T-cell (primary cell): ENCODE data around the gene CERS4. TPM values are rescaled to one million over a fixed set of nuclear protein-coding genes. Genes with fewer than 3 reads are reported as not detected.

Source experiments
- ATAC-seq, 4 experiments: fragments of 200-7000 bp in 3 of 4; fragments of 150-1000 bp in 1 of 4; cut with Tn5 transposase; replicated peaks in 1 of 4; 1 replicate in 3 of 4; 2 replicates in 1 of 4; pipeline ENCODE4 v1.10.0; 2021; ENCODE audit warnings: moderate library complexity in 3 of 4, mild to moderate bottlenecking in 2 of 4, moderate number of reproducible peaks in 1 of 4
- CTCF ChIA-PET, 2 donors: fragments of 300-600 bp; sonication (Branson Sonifier 250); formaldehyde crosslinking; loops; one replicate each; lab custom pipeline; 2022; ENCODE audit warnings: antibody characterized with exemption in 2 of 2; lab: Charles Lee
- POLR2A ChIA-PET, 2 donors: fragments of 300-600 bp; sonication (Branson Sonifier 250); formaldehyde crosslinking; loops; one replicate each; lab custom pipeline; 2022; ENCODE audit warnings: antibody characterized with exemption in 2 of 2; lab: Charles Lee
- DNase-seq, 35 experiments: peaks; one replicate each; pipeline versions ENCODE4 v3.0.0 to v3.0.0-alpha.2; 2013 to 2023
- H3K27ac ChIP-seq: one replicate; pipeline ENCODE4 v1.5.1; 2013; ENCODE audit warnings: low read length
- H3K27me3 ChIP-seq, 2 experiments: replicated peaks in 1 of 2; 1 replicate in 1 of 2; 2 replicates in 1 of 2; pipeline versions ENCODE4 v1.6.1 to v1.7.0; 2013; ENCODE audit warnings: low read length in 1 of 2, mixed read lengths in 1 of 2; ENCODE audit not compliant: control insufficient read depth in 2 of 2, insufficient read depth in 2 of 2; ENCODE audit errors: extremely low read depth in 1 of 2
- H3K36me3 ChIP-seq, 2 donors: 1 replicate in 1 of 2; 2 replicates in 1 of 2; pipeline versions ENCODE4 v1.6.1 to v1.7.0; 2013; ENCODE audit warnings: low read length in 1 of 2; ENCODE audit not compliant: control insufficient read depth in 2 of 2, insufficient read depth in 1 of 2; ENCODE audit errors: extremely low read depth in 1 of 2
- H3K4me1 ChIP-seq, 2 experiments: 1 replicate in 1 of 2; 2 replicates in 1 of 2; pipeline versions ENCODE4 v1.6.1 to v1.7.0; 2013; ENCODE audit warnings: low read length in 2 of 2, mixed read lengths in 1 of 2; ENCODE audit not compliant: insufficient read depth in 2 of 2, control insufficient read depth in 1 of 2; ENCODE audit errors: extremely low read depth in 1 of 2
- H3K4me3 ChIP-seq, 2 donors: 1 replicate in 1 of 2; 2 replicates in 1 of 2; pipeline versions ENCODE4 v1.5.1 to v1.7.0; 2013; ENCODE audit warnings: mild to moderate bottlenecking in 2 of 2, low read length in 1 of 2, moderate library complexity in 1 of 2; ENCODE audit not compliant: control insufficient read depth in 1 of 2; ENCODE audit errors: extremely low read depth in 1 of 2
- H3K9me3 ChIP-seq: 2 replicates; pipeline ENCODE4 v1.7.0; 2013
- H3K27ac Mint-ChIP-seq, 2 donors: one replicate each; pipeline ENCODE4 v1.8.0; 2020 to 2021; ENCODE audit warnings: mild to moderate bottlenecking in 2 of 2, mixed read lengths in 2 of 2
- H3K27me3 Mint-ChIP-seq, 2 donors: one replicate each; pipeline ENCODE4 v1.8.0; 2021 to 2022; ENCODE audit warnings: mixed read lengths in 2 of 2
- H3K36me3 Mint-ChIP-seq: one replicate; pipeline ENCODE4 v1.8.0; 2021; ENCODE audit warnings: mixed read lengths
- H3K4me1 Mint-ChIP-seq, 3 donors: one replicate each; pipeline ENCODE4 v1.8.0; 2020 to 2022; ENCODE audit warnings: mixed read lengths in 3 of 3, mild to moderate bottlenecking in 1 of 3
- H3K4me3 Mint-ChIP-seq, 3 donors: one replicate each; pipeline ENCODE4 v1.8.0; 2020 to 2022; ENCODE audit warnings: mild to moderate bottlenecking in 3 of 3, mixed read lengths in 3 of 3, moderate library complexity in 3 of 3
- H3K9me3 Mint-ChIP-seq, 3 donors: one replicate each; pipeline ENCODE4 v1.8.0; 2020 to 2022; ENCODE audit warnings: mixed read lengths in 3 of 3
- WGBS: methylation state at CpG from one replicate; pipeline ENCODE4 v1.1.5; 2013; ENCODE audit warnings: missing lambda C conversion rate; ENCODE audit not compliant: insufficient coverage; 5-methylcytosine and 5-hydroxymethylcytosine counted together
- total RNA-seq, 35 experiments: library from RNA in 6 of 35; stranded (reverse) in 6 of 35; fragments of 120-200 nt in 1 of 35; gene quantifications; one replicate each; pipeline versions ENCODE4 v1.2.1 to v1.2.4 and lab custom pipeline; 2013 to 2026

The CERS4 gene
- total RNA-seq, 5 donors from 2014 or later (not counting 1 experiment from before 2014, with no cell fraction given), result 23.1 to 46.9 (median 29.0) TPM

- Mint-ChIP-seq H3K4me1 (peaks cover 12 to 17% (median 15%) of the 10 kb centered on the region in 3 donors), H3K27ac (peak overlapping the region in 1 of 2 donors; percentile 80), H3K9me3 (peaks cover 0 to 6% (median 3%) of the 10 kb centered on the region in 3 donors), H3K36me3 (peaks cover 19% of the 10 kb centered on the region), H3K27me3 (no peaks in the 10 kb centered on the region), H3K4me3 (no peak overlapping the region)
- ChIA-PET CTCF (no interaction called here), POLR2A (no interaction called here)
- Histone ChIP-seq H3K4me3 (no peak overlapping the region), H3K27ac (no peak overlapping the region), H3K9me3 (no peaks in the 10 kb centered on the region), H3K4me1 (peaks cover 0 to 16% of the 10 kb centered on the region in 2 experiments), H3K36me3 (peaks cover 0 to 16% of the 10 kb centered on the region in 2 donors), H3K27me3 (no peaks in the 10 kb centered on the region)
- 100% methylated on average over 1 of the region's 1 CpG for WGBS
- ATAC-seq (no peak), DNase-seq (no peak)
Measured at GRCh38 chr19:8238251-8238650, 29.1 kb downstream of the CERS4 start.

- Histone ChIP-seq H3K27me3 (no peaks in the 10 kb centered on the region), H3K27ac (no peak overlapping the region), H3K4me1 (peaks cover 0 to 16% of the 10 kb centered on the region in 2 experiments), H3K9me3 (no peaks in the 10 kb centered on the region), H3K4me3 (no peak overlapping the region), H3K36me3 (peaks cover 0 to 16% of the 10 kb centered on the region in 2 donors)
- ATAC-seq (peak in 1 of 4 experiments; percentile 24), DNase-seq (no peak)
- ChIA-PET POLR2A (no interaction called here), CTCF (interaction anchor here in 1 of 2 donors (0.6 kb wide), 1 partner anchor 112 kb away, joined by 4 read pairs; no protein-coding TSS in a partner anchor)
- H3K4me3 Mint-ChIP-seq, result peak overlapping the region in 1 of 3 donors; percentile 39
- H3K27ac Mint-ChIP-seq, result peak overlapping the region in 1 of 2 donors; percentile 57
- 100% methylated on average over 1 of the region's 3 CpGs for WGBS
- H3K4me1 Mint-ChIP-seq, result peaks cover 12 to 23% (median 15%) of the 10 kb centered on the region in 3 donors
- peaks cover 24% of the 10 kb centered on the region for H3K36me3 Mint-ChIP-seq
- H3K9me3 Mint-ChIP-seq, result peaks cover 0 to 6% (median 3%) of the 10 kb centered on the region in 3 donors
- no peaks in the 10 kb centered on the region for H3K27me3 Mint-ChIP-seq
Measured at GRCh38 chr19:8239528-8240273, 30.5 kb downstream of the CERS4 start.

GRCh38 chr19:8240274-8241229, 31.4 kb downstream of the CERS4 start:
- H3K4me3 ChIP-seq, result no peak overlapping the region
- Mint-ChIP-seq H3K4me1 (peaks cover 12 to 23% (median 15%) of the 10 kb centered on the region in 3 donors), H3K27ac (peak overlapping the region; percentile 54 to 57), H3K4me3 (peak overlapping the region in 1 of 3 donors; percentile 39), H3K9me3 (peaks cover 0 to 6% (median 3%) of the 10 kb centered on the region in 3 donors), H3K27me3 (no peaks in the 10 kb centered on the region), H3K36me3 (peaks cover 24% of the 10 kb centered on the region)
- DNase-seq (peak in 34 of 35 experiments; percentile 6 to 60 (median 30)), ATAC-seq (peak; percentile 50 to 77 (median 63))
- no peaks in the 10 kb centered on the region for H3K27me3 ChIP-seq
- H3K36me3 ChIP-seq, result peaks cover 0 to 16% of the 10 kb centered on the region in 2 donors
- H3K4me1 ChIP-seq, result peaks cover 0 to 16% of the 10 kb centered on the region in 2 experiments
- WGBS, result 54% methylated on average over 10 of the region's 17 CpGs
- POLR2A ChIA-PET, result interaction anchor here in 1 of 2 donors (0.6 kb wide), 1 partner anchor 37 kb away, joined by 5 read pairs; no protein-coding TSS in a partner anchor
- no peaks in the 10 kb centered on the region for H3K9me3 ChIP-seq
- CTCF ChIA-PET, result interaction anchor here in 1 of 2 donors (0.6 kb wide), 1 partner anchor 112 kb away, joined by 4 read pairs; no protein-coding TSS in a partner anchor
- peak overlapping the region; percentile 28 for H3K27ac ChIP-seq

- no peak overlapping the region for H3K27ac Mint-ChIP-seq
- WGBS, result 96% methylated on average over 4 of the region's 4 CpGs
- CTCF ChIA-PET, result no interaction called here
Measured at GRCh38 chr19:8241646-8242045, 32.5 kb downstream of the CERS4 start.

GRCh38 chr19:8242211-8242821, 33.1 kb downstream of the CERS4 start:
- POLR2A ChIA-PET, result no interaction called here
- H3K9me3 Mint-ChIP-seq, result peaks cover 0 to 6% (median 3%) of the 10 kb centered on the region in 3 donors
- Histone ChIP-seq H3K4me1 (peaks cover 0 to 16% of the 10 kb centered on the region in 2 experiments), H3K27ac (no peak overlapping the region), H3K36me3 (peaks cover 0 to 12% of the 10 kb centered on the region in 2 donors), H3K9me3 (no peaks in the 10 kb centered on the region), H3K27me3 (no peaks in the 10 kb centered on the region), H3K4me3 (no peak overlapping the region)
- H3K4me1 Mint-ChIP-seq, result peaks cover 12 to 23% (median 15%) of the 10 kb centered on the region in 3 donors
- ATAC-seq (no peak), DNase-seq (no peak)
- no peaks in the 10 kb centered on the region for H3K27me3 Mint-ChIP-seq
- H3K4me3 Mint-ChIP-seq, result no peak overlapping the region
- CTCF ChIA-PET, result no interaction called here
- H3K36me3 Mint-ChIP-seq, result peaks cover 24% of the 10 kb centered on the region
- H3K27ac Mint-ChIP-seq, result no peak overlapping the region
- no CpG with 5 or more reads among the region's 4 CpGs for WGBS

More at GRCh38 chr19:8241646-8242045, 32.5 kb downstream of the CERS4 start:
- no peaks in the 10 kb centered on the region for H3K9me3 ChIP-seq
- Mint-ChIP-seq H3K9me3 (peaks cover 0 to 6% (median 3%) of the 10 kb centered on the region in 3 donors), H3K4me3 (no peak overlapping the region), H3K27me3 (no peaks in the 10 kb centered on the region), H3K36me3 (peaks cover 24% of the 10 kb centered on the region), H3K4me1 (peaks cover 12 to 23% (median 15%) of the 10 kb centered on the region in 3 donors)
- ATAC-seq (no peak), DNase-seq (no peak)
- H3K4me1 ChIP-seq, result peaks cover 0 to 16% of the 10 kb centered on the region in 2 experiments
- POLR2A ChIA-PET, result no interaction called here
- no peak overlapping the region for H3K27ac ChIP-seq
- peaks cover 0 to 16% of the 10 kb centered on the region in 2 donors for H3K36me3 ChIP-seq
- H3K4me3 ChIP-seq, result no peak overlapping the region
- no peaks in the 10 kb centered on the region for H3K27me3 ChIP-seq
